ENCODE data around the gene IKZF1. TPM values are rescaled to one million over a fixed set of nuclear protein-coding genes. Genes with fewer than 3 reads are reported as not detected.

The IKZF1 gene
- total RNA-seq, 1 experiment from 2014 or later = not detected

DNA sequence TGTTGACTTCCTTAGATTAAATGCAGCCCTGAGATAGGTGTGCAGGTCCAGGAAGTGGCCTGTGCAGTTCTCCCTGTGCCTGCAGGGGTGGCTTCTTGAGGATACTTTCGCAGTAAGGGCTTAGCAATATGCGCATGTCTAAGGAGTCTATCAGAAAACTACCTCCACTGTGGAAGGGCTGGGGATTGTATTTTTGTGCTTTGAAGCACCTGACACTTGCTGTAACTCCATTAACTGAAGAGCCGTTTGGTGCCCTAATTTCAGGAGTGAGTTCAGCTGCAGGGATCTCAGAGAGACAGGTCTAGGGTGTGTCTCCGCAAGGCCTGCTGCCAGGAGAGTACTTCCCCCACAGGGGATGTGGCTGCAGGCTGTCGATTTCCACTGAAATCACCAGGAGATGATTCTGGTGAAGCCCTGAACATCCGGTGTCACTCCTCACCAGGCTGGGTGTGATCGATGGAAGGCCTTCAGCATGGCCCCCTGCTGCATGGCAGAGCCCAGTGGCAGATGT, 35.5 kb downstream of the IKZF1 start:
- in situ Hi-C loops (cut with HindIII; ENCODE audit: low pct_unique_long_range_greater_than_20kb, low sequenced_read_pairs) = no loop called here
- DNase-seq (ENCODE audit: low read depth, low spot score) = no peak

DNA sequence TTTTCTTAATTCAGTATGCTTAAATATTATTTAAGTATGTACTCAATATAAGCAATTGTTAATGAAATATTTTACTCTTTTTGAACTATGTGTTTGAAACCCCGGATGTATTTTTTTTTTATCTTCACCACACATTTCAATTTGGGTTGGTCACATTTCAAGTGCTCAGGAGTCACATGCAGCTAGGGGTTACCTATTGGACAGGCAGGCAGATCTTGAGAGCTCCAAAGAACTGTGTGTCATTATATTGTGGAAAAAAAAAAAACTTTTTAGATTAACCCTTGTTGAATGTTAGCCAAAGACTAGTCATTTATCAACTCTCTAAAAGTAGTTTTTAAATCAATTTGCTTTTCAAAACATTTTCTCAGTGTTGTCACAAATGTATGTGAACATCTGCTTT, 37.2 kb downstream of the IKZF1 start:
- DNase-seq (ENCODE audit: low read depth, low spot score) = no peak
- in situ Hi-C loops (cut with HindIII; ENCODE audit: low pct_unique_long_range_greater_than_20kb, low sequenced_read_pairs) = no loop called here

GRCh38 chr7:50342616-50343114, 38.1 kb downstream of the IKZF1 start:
- in situ Hi-C loops (cut with HindIII; ENCODE audit: low pct_unique_long_range_greater_than_20kb, low sequenced_read_pairs) = no loop called here
- DNase-seq (ENCODE audit: low read depth, low spot score) = no peak

- DNase-seq (ENCODE audit: low read depth, low spot score) = no peak
- in situ Hi-C loops (cut with HindIII; ENCODE audit: low pct_unique_long_range_greater_than_20kb, low sequenced_read_pairs) = no loop called here
These were observed 42.3 kb downstream of the IKZF1 start for GRCh38 chr7:50346545-50347497.

GRCh38 chr7:50347693-50348092, 43.2 kb downstream of the IKZF1 start:
- DNase-seq (ENCODE audit: low read depth, low spot score) = no peak
- in situ Hi-C loops (cut with HindIII; ENCODE audit: low pct_unique_long_range_greater_than_20kb, low sequenced_read_pairs) = no loop called here

GRCh38 chr7:50348469-50349162, 44.1 kb downstream of the IKZF1 start:
- in situ Hi-C loops (cut with HindIII; ENCODE audit: low pct_unique_long_range_greater_than_20kb, low sequenced_read_pairs) = no loop called here
- no peak for DNase-seq (ENCODE audit: low read depth, low spot score)

DNA sequence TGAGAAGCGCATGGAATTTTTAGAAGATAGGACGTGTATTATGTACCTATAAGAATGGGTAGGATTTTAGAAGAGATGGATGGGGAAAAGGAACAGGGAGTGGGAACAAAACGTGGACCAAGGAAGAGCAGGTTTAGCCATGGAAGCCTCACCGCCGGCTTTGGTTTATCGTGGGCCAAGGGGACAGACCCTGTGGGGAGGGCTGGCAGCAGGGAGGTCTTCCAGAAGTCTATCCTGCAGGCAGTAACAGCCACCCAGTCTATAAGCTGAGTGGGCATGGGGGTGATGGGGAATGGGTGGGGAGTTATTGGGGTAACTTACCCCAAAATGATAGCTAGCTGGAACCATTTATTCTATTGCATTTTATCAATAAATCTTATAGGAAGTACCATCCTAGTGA, 44.9 kb downstream of the IKZF1 start:
- no peak for DNase-seq (ENCODE audit: low read depth, low spot score)
- in situ Hi-C loops (cut with HindIII; ENCODE audit: low pct_unique_long_range_greater_than_20kb, low sequenced_read_pairs) = no loop called here

- in situ Hi-C loops (cut with HindIII; ENCODE audit: low pct_unique_long_range_greater_than_20kb, low sequenced_read_pairs) = no loop called here
These were observed 45.7 kb downstream of the IKZF1 start for GRCh38 chr7:50349963-50350944.

GRCh38 chr7:50351267-50351666, 46.8 kb downstream of the IKZF1 start:
- DNase-seq (ENCODE audit: low read depth, low spot score) = no peak
- in situ Hi-C loops (cut with HindIII; ENCODE audit: low pct_unique_long_range_greater_than_20kb, low sequenced_read_pairs) = no loop called here

More at GRCh38 chr7:50349963-50350944, 45.7 kb downstream of the IKZF1 start:
- no peak for DNase-seq (ENCODE audit: low read depth, low spot score)

DNA sequence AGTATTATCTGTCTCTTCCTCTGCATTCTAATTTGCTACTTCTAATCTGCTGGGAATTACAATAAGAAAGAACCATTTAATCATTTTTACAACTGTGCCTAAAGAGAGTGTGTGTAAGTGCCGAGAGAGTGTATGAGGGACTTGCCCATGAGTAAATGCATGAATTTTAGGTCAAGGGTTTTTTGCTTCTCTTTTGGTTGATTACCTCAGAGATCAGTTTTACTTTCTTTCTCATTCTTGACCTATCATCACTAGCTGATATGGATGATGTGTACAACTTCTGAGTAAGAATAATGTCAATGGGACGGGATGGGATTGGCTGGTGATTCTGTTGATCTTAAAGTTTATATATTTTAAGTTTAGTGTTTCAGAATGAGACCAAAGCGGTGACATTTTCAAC, 47.8 kb downstream of the IKZF1 start:
- in situ Hi-C loops (cut with HindIII; ENCODE audit: low pct_unique_long_range_greater_than_20kb, low sequenced_read_pairs) = no loop called here

DNA sequence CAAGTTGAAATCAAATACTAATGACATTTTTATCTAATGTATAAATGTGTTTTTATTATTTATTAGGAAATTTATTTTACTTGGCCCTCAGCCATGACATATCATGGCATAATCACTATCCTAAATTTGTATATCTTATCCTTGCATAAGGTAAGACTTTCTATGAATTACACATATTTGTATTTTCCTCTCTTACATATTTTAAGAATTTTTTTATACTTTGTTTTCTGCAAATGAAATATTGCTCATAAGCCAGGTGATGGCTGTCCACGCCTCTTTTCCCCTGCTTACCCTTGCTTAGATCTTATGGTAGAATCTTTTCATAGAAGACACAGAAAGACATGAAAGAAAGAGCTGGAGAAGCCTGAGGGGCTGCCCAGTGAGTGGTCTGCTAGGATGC, 48.2 kb downstream of the IKZF1 start:
- DNase-seq (ENCODE audit: low read depth, low spot score) = no peak
- in situ Hi-C loops (cut with HindIII; ENCODE audit: low pct_unique_long_range_greater_than_20kb, low sequenced_read_pairs) = no loop called here

More for the DNA sequence above, 47.8 kb downstream of the IKZF1 start:
- no peak for DNase-seq (ENCODE audit: low read depth, low spot score)

DNA sequence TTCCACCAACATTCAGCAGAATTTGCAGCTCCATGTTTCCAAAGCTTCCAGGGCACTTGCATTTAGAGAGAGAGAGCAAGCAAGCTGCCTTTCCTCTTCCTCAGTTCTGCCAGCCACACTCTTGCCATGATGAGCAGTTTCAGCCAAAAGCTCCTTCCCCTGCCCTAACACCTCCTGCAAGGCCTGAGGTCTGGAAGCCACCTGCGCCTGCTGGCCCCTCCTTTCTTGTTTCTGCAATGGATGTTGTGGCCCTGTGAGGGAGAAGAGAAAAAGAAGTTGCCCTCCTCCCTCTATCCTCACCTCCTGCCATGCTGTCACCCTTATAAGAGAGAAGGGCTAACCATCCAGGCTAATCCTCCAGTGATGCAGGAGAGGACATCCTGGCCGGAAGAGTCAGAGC, 48.7 kb downstream of the IKZF1 start:
- DNase-seq (ENCODE audit: low read depth, low spot score) = no peak
- in situ Hi-C loops (cut with HindIII; ENCODE audit: low pct_unique_long_range_greater_than_20kb, low sequenced_read_pairs) = no loop called here

DNA sequence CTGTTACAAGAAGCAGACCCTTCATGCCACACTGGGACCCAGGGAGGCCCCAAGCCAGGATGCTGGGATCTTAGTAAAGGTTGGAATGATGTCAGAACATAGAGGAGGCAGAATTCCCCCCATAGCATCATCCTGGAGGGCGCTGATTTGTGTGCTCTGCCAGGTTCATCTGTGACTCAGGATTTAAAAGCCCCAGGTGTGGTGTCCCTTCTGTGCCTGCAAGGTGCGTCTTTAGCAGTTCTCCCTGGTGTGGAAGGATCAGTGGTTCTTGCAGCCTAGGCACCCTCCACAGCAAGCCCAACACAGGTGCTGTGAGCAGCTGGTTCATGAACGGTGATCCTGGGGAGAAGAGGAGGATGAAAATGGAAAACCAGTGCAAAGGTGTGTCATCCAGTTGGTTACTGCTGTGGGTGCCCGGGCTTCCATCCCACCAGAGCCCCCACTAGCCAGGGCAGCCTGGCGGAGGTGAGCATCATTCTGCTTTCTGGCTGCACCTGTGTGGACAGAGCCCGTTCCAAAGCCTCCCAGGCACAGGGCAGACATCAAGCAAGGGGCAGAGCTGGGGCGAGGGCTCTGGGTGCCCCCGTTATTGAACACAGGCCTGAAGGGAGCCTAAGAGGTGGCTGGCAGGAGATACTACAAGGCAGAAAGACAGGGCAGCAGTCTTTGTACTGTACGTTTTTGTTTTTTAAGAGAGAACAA, 49.5 kb downstream of the IKZF1 start:
- in situ Hi-C loops (cut with HindIII; ENCODE audit: low pct_unique_long_range_greater_than_20kb, low sequenced_read_pairs) = no loop called here
- DNase-seq (ENCODE audit: low read depth, low spot score) = no peak

DNA sequence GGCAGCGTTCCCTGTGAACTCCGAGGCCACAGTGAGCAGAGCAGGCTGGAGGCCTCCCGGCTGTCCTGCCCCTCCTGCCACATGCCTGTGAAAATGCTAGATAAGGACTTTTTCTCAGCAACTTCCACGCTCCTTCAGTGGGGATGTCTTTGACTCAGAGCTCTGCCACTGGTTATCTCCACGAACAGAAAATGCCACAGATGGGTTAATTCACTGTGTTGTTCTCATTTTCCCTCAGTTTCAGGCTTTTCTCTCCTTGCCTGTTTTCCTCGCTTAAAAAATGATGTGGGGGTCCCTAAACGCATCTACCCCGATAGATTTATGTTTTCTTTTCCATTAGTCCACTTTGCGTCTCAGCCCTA, 51.3 kb downstream of the IKZF1 start:
- in situ Hi-C loops (cut with HindIII; ENCODE audit: low pct_unique_long_range_greater_than_20kb, low sequenced_read_pairs) = no loop called here
- no peak for DNase-seq (ENCODE audit: low read depth, low spot score)

- DNase-seq (ENCODE audit: low read depth, low spot score) = no peak
- in situ Hi-C loops (cut with HindIII; ENCODE audit: low pct_unique_long_range_greater_than_20kb, low sequenced_read_pairs) = no loop called here
These were observed 51.9 kb downstream of the IKZF1 start for GRCh38 chr7:50356212-50356944.

- in situ Hi-C loops (cut with HindIII; ENCODE audit: low pct_unique_long_range_greater_than_20kb, low sequenced_read_pairs) = no loop called here
- DNase-seq (ENCODE audit: low read depth, low spot score) = no peak
These were observed 52.4 kb downstream of the IKZF1 start for GRCh38 chr7:50356945-50357268.

All from SK-MEL-5 (cell line).